ENCODE results near the gene MAPK9.

GRCh38 chr5:180291234-180291940, 496 bp downstream of the MAPK9 start:
- TF ChIP-seq POLR2AphosphoS5 (IDR thresholded peaks at IDR 0.05; ENCODE audit: low read depth, low read length) (no peak), POLR2A (IDR thresholded peaks at IDR 0.05; ENCODE audit: low read depth, low read length) (no peak)

All from GM12891 (cell line).